MM.1S (cell line): ENCODE data around the gene MEF2C.

Experiments used
- CTCF ChIP-seq: fragments of 300-600 bp; sonication (generic); IDR thresholded peaks from 2 replicates; pipeline ENCODE4 v1.5.1; 2016; ENCODE audit warnings: antibody characterized with exemption, low read length, mixed read lengths
- EZH2 ChIP-seq: fragments of 300-600 bp; sonication (generic); optimal IDR thresholded peaks from 2 replicates; pipeline ENCODE3; 2017; ENCODE audit warnings: low read depth, mild to moderate bottlenecking, antibody characterized with exemption, low read length, mixed read lengths
- EZH2phosphoT487 ChIP-seq: fragments of 300-600 bp; sonication (generic); IDR thresholded peaks from 2 replicates; pipeline ENCODE4 v1.6.1; 2018; ENCODE audit warnings: antibody characterized with exemption, low read length

GRCh38 chr5:88785746-88786565 is 97.0 kb downstream of the MEF2C start:
- no peak for TF ChIP-seq CTCF
- no peak for TF ChIP-seq EZH2
- TF ChIP-seq EZH2phosphoT487: no peak
